ENCODE results near the gene MAP3K6. TPM values are rescaled to one million over a fixed set of nuclear protein-coding genes. Genes with fewer than 3 reads are reported as not detected.
A peak's percentile ranks its signal among the peaks of the same experiment; 100 is the strongest.
"Not testable (repeated sequence)": the region's sequence is repeated elsewhere in the genome, so short reads cannot be mapped to it uniquely, and the experiment has no call there.

Gene MAP3K6
- total RNA-seq, 4 donors from 2014 or later = 31.1 to 64.3 (median 54.3) TPM

DNA sequence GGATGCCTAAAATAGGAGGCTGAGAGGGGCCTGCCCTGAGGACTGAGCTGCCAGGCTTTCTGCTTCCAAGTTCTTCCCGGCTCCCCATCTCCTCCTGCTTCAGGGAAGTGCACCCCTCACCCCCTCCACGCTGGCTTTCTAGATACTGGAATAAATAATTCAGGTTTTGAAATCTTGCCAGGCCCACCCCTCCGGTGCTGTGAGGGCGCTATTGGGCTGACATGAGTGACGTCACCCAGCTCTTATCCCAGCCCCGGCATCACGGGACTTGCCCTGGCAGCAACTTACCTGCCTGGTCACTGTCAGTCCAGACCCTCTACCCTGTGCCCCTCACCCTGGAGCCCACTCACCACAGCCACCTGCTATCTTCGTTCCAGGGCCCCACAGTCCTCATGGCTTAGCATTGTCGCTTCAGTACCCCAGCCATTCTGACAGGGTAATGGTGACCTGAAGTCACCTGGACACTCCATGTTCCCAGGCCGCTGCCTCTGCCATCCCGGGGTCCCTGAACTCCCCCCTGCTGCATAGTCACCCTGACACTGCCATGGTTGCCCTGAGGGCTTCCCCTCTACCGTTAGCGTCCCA lies 24.8 kb upstream of the MAP3K6 start:
- Histone ChIP-seq H3K27me3 (no peaks in the 10 kb centered on the region), H3K36me3 (no peaks in the 10 kb centered on the region), H3K4me1 (peaks cover 0 to 44% (median 15%) of the 10 kb centered on the region in 3 donors), H3K9me3 (no peaks in the 10 kb centered on the region), H3K4me3 (peak overlapping the region in 1 of 2 donors; percentile 56), H3K27ac (peak overlapping the region in 3 of 4 donors; percentile 44 to 81 (median 63))
- TF ChIP-seq POLR2A (IDR thresholded peaks at IDR 0.05) (no peak), EP300 (IDR thresholded peaks at IDR 0.05) (no peak), CTCF (IDR thresholded peaks at IDR 0.05) (peak in 1 of 4 experiments; percentile 9), POLR2AphosphoS5 (IDR thresholded peaks at IDR 0.05) (peak; percentile 44)
- WGBS, 2 donors (ENCODE audit: low coverage in 1 of 2) = 7% methylated on average over 9 of the region's 13 CpGs; no CpG with 5 or more reads in 1 of the 2 donors
- no peak for ATAC-seq

DNA sequence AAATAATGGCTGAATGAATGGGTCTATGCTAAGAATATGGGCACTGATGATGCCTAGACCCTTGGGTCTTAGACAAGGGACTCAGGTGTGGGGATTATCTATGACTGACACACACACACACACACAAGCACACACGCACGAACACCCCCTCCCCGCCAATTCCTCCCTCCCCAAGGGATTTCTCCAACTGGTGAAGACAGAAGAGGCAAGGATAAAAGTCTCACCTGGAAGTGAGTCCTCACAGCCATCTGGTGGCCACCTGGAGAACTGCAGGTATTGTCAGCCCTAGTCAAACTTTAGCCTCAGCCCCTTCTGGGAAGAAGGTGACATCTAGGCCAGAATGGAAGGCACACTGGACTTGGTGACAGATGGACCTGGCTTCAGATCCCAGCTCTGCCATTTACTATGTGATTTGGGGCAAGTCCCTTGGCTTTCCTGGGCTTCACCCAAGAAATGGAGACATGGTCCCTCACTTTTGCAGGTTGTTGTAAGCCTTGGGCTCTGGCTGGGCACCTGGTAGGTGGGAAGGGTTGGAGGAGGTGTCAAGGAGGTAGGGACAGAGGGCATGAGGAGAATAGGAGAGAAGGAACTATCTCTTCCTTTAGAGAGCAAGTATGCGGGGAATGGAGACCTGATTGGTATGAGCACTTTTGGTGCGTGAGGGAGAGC lies 21.7 kb upstream of the MAP3K6 start:
- ATAC-seq = no peak
- peak in 3 of 4 experiments; percentile 91 to 92 (median 92) for TF ChIP-seq CTCF (IDR thresholded peaks at IDR 0.05)
- no peak for TF ChIP-seq EP300 (IDR thresholded peaks at IDR 0.05)
- TF ChIP-seq POLR2AphosphoS5 (IDR thresholded peaks at IDR 0.05) = no peak
- no peak for TF ChIP-seq POLR2A (IDR thresholded peaks at IDR 0.05)
- Histone ChIP-seq H3K4me3 (no peak overlapping the region), H3K9me3 (no peaks in the 10 kb centered on the region), H3K27ac (peak overlapping the region in 1 of 4 donors; percentile 13), H3K27me3 (peaks cover 6% of the 10 kb centered on the region), H3K36me3 (no peaks in the 10 kb centered on the region), H3K4me1 (peaks cover 0 to 29% (median 15%) of the 10 kb centered on the region in 3 donors)
- WGBS, 2 donors (ENCODE audit: low coverage in 1 of 2) = 58 to 76% methylated on average over 2 to 5 of the region's 5 CpGs

GRCh38 chr1:27384797-27385196 lies 18.0 kb upstream of the MAP3K6 start:
- H3K36me3 ChIP-seq, H3K9me3 ChIP-seq, H3K27ac ChIP-seq, ATAC-seq, H3K4me3 ChIP-seq: not testable (repeated sequence)
- H3K27me3 ChIP-seq = peaks cover 22% of the 10 kb centered on the region
- 88 to 96% methylated on average over 2 to 3 of the region's 3 CpGs for WGBS, 2 donors (ENCODE audit: low coverage in 1 of 2)
- peaks cover 0 to 12% (median 0%) of the 10 kb centered on the region in 3 donors for H3K4me1 ChIP-seq

- Histone ChIP-seq H3K4me3 (no peak overlapping the region), H3K9me3 (no peaks in the 10 kb centered on the region), H3K27ac (no peak overlapping the region), H3K4me1 (peaks cover 0 to 11% (median 0%) of the 10 kb centered on the region in 3 donors), H3K27me3 (peaks cover 22% of the 10 kb centered on the region), H3K36me3 (no peaks in the 10 kb centered on the region)
- 80 to 92% methylated on average over 2 to 9 of the region's 13 CpGs for WGBS, 2 donors (ENCODE audit: low coverage in 1 of 2)
- TF ChIP-seq POLR2AphosphoS5 (IDR thresholded peaks at IDR 0.05) = no peak
- no peak for TF ChIP-seq EP300 (IDR thresholded peaks at IDR 0.05)
- TF ChIP-seq POLR2A (IDR thresholded peaks at IDR 0.05) = no peak
- no peak for TF ChIP-seq CTCF (IDR thresholded peaks at IDR 0.05)
- no peak for ATAC-seq
Measured at GRCh38 chr1:27383661-27384060, 16.9 kb upstream of the MAP3K6 start.

- no peaks in the 10 kb centered on the region for H3K9me3 ChIP-seq
- peak; percentile 29 for ATAC-seq
- 80% methylated on average over 1 of the region's 43 CpGs; no CpG with 5 or more reads in 1 of the 2 donors for WGBS, 2 donors (ENCODE audit: low coverage in 1 of 2)
- peaks cover 22% of the 10 kb centered on the region for H3K27me3 ChIP-seq
- no peak for TF ChIP-seq EP300 (IDR thresholded peaks at IDR 0.05)
- TF ChIP-seq CTCF (IDR thresholded peaks at IDR 0.05) = no peak
- TF ChIP-seq POLR2A (IDR thresholded peaks at IDR 0.05) = no peak
- no peak for TF ChIP-seq POLR2AphosphoS5 (IDR thresholded peaks at IDR 0.05)
- no peak within 1 kb of the TSS for H3K4me3 ChIP-seq
- no peak within 1 kb of the TSS for H3K27ac ChIP-seq
- H3K4me1 ChIP-seq = peaks cover 0 to 7% (median 0%) of the 10 kb centered on the region in 3 donors
- no peaks in the 10 kb centered on the region for H3K36me3 ChIP-seq
Measured at GRCh38 chr1:27383039-27383605, 16.4 kb upstream of the MAP3K6 start, which contains the start of gene CD164L2. TSS of gene CD164L2 (minus strand) at chr1:27383333. CDS start at chr1:27383239, 94 bp downstream.
